GM19025 (cell line): ENCODE data around the gene GIPC2.
"Not testable (repeated sequence)": the region's sequence is repeated elsewhere in the genome, so short reads cannot be mapped to it uniquely, and the experiment has no call there.

Experiments
- ATAC-seq: cut with Tn5 transposase; IDR thresholded peaks from one replicate; pipeline ENCODE4 v1.9.1; 2021; ENCODE audit warnings: mild to moderate bottlenecking, low read depth, moderate library complexity; ENCODE audit not compliant: unreplicated experiment

The GIPC2 gene, protein sequence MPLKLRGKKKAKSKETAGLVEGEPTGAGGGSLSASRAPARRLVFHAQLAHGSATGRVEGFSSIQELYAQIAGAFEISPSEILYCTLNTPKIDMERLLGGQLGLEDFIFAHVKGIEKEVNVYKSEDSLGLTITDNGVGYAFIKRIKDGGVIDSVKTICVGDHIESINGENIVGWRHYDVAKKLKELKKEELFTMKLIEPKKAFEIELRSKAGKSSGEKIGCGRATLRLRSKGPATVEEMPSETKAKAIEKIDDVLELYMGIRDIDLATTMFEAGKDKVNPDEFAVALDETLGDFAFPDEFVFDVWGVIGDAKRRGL

DNA sequence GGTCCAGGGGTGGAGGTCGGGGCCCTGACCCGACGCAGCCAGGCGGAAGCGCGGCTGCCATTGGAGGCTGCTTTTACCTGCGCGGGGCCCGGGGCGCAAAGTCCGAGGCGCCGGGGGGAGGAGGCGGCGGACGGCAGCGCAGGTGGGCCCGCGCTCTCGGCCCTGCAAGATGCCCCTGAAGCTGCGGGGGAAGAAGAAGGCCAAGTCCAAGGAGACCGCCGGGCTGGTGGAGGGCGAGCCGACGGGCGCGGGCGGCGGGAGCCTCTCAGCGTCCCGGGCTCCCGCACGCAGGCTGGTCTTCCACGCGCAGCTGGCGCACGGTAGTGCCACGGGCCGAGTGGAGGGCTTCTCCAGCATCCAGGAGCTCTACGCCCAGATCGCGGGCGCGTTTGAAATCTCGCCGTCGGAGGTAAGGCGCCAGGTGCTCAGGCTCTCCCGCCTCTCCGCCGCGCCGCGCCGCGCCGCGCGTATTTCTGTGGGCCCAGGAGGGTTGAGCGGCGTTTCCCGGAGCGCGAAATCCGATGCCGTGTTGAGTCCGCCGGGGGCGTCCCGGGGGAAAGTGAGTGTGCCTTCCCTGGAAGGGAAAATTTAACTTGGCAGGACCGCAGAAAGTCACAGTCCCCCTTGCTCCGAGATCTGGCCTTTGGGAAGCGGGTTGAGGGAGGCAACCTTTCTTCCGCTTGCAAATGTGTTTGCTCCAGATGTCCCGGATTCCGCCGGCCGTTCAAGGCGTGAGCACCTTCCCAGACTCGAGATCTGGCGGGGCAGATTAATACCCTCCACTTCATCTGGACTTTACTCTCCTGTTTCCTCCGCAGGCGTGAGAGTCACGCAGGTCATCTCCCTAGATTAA lies at the start of gene GIPC2:
GIPC2 (plus strand) TSS at position 41 of the 853 bp plus-strand sequence; CDS start at position 170, 129 bp downstream.
- ATAC-seq = no peak

DNA sequence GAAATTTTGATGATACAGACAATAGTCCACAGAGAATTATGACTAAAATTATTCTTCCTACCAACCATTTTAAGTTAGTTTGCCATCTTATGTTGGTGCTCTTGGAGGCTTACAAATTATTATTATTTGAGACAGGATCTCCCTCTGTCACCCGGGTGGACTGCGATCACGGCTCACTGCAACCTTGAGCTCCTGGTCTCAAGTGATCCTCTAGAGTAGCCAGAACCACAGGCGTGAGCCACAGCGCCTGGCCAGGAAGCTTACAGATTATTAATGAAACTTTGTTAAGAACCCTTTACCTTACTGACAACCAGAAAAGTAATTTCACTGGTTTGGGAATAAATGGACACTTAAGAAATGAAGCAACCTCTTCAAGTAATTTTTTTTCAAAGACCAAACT lies 49.0 kb upstream of the GIPC2 start:
- ATAC-seq = no peak

DNA sequence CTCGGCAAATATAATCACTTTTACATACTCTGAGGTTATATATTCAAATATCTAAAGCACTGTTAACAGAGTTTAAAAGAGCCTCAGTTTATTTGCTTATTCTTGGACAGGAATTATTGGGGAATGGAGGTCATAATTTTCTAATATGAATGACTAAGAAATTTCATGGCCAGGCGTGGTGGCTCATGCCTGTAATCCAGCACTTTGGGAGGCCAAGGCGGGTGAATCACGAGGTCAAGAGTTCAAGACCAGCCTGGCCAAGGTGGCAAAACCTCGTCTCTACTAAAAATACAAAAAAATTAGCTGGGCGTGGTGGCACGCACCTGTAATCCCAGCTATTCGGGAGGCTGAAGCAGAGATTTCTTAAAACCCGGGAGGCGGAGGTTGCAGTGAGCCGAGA lies 45.2 kb upstream of the GIPC2 start:
- not testable (repeated sequence) for ATAC-seq

DNA sequence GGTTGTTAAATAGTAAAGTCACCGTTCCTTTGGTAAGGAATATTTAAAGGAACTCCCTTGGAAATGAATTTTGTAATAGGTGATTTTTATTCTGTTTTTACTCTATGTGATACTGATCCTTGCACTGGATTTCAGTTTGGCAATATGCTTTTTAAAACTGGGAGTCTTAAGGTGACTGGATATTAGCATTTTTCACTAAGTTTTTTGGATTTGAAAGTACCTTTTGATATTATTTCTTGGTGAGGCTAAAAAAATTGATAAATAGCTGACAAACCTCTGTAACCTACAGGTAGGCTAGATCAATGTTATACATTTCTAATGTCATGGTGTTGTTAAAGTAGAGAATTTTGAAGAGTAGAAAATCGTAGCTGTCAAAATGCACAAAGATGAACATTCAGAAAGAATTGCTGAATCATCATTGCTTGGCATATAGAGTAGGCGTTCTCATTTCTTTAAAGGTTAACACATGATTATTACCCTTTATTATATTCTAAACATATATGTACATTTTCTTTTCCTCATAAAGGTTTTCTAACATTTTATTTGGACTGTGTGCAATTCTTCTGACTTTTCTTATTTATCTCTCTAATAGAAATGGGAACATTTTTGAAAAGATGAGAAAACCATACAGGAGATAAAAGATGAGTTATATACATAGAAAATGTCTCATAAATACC lies 42.6 kb upstream of the GIPC2 start:
- no peak for ATAC-seq

DNA sequence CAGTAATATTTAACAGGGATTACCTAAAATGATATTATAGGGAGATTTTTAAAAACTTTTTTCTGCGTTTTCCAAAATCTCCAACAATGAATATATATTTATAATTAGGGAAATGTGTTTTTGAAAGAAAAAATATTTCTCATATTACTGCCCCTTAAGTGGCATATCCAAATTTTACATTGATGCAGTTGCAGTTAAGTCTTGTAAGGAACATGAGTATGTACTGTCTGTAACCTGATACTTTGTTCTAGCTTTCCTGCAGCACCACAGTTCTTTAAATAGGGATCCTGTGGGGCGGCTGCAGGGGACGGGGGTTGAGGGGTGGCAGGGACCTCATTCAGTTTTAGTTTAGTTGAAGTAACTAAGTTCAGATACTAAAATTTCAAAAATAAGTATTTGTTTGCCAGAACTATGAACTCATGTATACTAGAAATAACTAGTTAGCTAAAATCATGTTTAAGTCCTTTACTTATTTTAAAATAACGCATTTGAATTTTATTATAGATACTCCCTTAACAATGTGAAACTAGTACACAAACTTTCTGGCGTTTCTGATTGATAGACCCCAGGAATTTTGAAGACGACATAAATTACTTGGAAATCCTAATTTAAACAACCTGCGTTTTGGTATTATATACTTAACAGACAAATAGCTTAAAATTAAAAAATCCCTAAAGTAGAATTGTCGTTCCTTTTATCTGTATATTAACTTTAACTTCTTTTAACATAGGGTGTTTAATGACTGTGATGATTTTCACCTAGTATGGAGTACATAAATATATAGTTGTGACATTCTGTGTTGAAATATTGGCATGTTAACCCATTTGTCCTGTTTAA lies 41.7 kb upstream of the GIPC2 start:
- peak; percentile 32 for ATAC-seq

DNA sequence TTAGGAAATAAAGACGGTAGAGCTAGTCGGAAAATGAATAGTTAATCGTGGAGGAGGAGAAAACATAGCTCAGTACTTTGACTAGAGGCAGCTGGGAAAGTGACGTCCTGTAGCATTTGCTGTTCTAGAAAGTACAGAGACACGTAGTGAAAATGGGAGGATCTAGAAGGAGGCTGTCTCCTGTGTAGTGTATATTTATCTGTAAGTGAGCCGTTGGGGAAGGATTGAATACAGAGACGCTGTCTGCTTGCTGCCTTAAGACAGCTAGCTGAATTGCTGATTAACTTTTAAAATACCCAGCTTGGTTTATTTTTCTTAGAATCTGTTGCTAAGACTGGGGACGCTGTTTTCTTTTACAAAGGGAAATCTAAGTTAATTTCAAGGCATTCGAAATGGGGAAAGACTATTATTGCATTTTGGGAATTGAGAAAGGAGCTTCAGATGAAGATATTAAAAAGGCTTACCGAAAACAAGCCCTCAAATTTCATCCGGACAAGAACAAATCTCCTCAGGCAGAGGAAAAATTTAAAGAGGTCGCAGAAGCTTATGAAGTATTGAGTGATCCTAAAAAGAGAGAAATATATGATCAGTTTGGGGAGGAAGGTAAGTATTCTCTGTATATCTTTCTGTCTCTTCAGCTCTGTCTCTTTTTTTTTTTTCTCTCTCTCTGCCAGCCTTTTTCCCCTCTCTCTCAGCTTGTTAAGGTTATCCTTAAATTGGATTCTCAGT lies 40.9 kb upstream of the GIPC2 start, which contains the start of gene DNAJB4:
DNAJB4 (plus strand) TSS at position 221 of the 729 bp plus-strand sequence; CDS start at position 393, 172 bp downstream.
- ATAC-seq = peak; percentile 99

DNA sequence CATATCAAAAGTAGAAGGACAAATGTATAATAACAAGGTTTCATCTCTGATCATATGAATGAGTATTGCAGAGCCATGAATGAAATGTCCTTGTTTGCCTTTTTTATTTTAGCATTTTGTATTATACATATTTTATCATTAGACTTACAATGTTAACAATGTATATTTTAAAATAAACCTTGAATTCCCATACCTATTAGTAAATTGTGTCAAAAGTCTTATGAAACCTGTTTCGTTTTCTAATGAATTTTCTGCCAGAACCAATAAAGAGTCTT lies 40.4 kb upstream of the GIPC2 start:
- ATAC-seq = no peak

DNA sequence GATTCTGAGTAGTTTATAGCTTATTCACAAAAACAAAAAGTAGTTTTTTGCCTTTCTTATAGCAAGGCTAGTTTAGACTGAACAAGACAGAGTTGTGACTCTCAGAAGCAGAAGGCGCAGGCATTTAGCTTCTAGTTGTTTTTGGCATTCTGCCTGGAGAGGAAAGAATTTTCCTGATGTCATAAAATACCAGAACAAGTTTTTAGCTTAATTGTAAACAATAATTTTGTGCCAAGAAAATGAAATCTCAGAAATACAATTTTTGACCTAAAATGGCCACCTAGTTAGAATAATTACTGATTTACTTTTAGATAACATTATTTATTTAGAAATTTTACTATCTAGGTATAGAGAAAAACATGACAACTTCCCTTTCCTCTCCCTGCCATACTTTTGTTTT lies 40.0 kb upstream of the GIPC2 start:
- ATAC-seq = no peak

DNA sequence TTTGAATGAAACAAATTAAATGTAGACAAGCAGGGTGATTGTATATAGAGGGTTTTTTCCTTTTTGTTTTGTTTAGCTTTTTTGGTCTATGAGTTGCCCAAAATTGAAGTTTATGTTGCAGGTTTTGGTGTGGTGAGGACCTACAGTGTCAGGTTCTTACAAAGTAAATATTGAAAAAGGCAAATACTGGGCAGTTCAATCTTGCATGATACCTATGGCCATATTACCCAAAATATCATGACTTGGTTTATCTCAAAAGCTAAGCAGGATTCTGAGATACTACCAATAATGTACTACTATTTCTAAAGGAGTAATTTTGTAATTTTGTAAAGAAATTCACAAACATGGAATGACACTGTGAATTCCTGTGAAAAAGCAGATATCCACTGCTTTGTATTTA lies 39.2 kb upstream of the GIPC2 start:
- ATAC-seq = no peak

DNA sequence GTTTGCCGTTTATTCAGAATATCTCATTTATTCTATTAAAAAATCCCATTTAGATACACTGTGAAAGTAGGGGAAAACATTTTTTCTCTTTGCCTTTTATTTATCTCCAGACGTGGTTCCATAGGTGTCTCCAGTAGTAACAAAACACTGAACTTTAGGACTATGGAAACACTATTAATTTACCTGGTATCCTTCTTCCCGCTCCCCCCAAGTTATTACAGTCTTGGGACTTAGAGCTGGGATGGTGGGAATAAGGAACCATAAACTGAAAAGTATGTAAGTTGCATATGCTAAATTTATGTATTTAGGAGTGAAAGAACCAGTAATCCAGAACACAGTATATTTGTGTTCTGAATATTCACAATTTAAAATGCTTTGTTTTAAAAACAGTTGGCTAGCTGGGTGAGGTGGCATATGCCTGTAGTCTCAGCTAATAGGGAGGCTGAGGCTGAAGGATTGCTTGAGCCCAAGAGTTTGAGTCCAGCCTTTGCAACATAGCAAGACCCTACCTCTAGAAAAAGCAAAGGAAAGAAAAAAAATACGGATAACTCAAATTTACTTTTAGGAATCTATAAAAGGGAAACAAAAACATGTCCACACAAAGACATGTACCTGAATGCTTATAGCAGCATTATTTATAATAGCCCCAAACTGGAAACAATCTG lies 38.0 kb upstream of the GIPC2 start:
- no peak for ATAC-seq

DNA sequence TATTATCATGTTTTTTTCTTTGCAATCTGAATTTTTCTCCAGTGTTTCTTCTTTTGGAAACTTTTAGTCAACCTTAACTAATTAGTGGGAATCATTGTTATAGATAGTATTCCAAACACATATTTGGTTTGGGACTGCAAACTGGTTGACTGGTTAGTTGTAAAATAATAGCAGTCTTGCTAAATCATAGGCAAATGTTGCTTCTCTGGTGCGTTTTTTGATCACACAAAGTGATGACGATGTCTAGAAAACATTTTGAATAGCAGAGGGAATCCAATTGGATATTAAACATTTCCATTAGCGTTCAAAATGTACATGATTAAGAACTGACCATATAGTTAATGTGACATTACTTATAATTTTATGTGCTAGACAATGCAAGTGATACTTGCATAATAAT lies 36.5 kb upstream of the GIPC2 start:
- no peak for ATAC-seq

DNA sequence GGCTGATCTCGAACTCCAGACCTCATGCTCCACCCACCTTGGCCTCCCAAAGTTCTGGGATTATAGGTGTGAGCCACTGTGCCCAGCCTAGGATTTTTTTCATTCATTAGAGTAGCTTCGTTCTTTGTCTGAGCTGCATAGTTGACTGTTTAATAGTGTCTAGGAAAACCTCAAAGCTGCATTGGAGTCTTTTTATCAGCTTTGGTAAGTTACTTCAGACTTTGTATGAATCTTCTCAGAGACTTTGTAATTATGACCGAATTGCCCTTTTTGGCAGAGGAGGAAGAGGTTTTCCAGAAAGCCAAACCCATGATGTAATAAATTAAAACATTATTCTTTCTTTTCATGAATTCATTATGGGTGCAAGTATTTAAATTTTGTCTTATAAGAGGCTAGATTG lies 35.9 kb upstream of the GIPC2 start:
- ATAC-seq = no peak

DNA sequence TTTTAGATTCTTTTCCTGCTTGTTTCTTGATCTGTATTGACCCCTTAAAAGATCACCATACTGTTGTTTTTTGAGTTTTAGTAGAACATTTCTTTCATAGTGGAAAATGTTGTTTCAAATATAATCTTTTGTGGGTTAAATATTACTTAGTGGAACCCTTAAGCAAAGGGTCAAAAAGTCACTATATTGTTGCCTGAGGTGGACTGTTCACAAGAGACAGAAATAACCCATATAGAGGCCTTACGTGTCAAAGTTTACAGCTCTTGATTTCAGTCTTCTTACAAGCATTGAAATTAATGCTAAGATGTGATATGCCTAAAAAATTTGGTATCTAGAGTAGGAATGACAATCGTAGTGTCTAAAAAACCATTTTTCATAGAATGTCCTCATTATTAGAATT lies 34.7 kb upstream of the GIPC2 start:
- ATAC-seq = no peak

DNA sequence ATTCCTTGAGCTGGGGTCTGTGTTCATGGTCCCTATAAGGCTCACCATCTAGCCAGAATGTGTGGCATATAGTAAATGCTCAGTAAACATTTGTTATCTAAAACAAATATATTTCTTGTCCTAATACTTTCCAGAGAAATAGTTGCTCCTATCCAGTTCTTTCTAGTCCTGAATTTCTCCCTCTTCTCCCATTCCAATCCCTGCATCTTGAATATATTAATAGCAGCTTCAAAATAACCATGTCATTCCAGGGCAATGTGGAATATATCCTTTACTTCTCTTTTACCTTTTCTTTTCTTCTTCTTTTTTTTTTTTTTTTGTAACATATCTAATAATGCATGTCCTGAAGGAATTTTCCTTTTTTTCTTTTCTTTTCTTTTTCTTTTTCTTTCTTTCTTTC lies 30.6 kb upstream of the GIPC2 start:
- no peak for ATAC-seq

DNA sequence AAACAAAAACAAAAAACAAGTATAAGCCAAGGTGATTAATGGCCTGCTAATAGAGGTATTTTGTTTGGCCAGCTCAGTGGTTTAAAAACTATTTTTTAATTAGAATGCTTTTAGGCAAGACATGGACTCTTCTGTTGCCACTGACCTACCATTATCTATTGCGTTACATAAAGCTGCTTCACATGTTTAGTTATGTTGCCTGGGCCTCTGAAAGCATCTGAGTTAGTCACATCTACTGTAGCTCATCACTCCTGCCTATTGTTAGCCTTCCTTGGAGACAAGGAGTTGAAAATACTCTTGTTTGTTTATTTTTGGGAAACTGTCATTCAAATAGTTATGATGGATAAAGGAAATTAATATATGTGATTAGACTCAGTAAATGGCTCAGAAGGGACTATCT lies 26.7 kb upstream of the GIPC2 start:
- ATAC-seq = no peak

DNA sequence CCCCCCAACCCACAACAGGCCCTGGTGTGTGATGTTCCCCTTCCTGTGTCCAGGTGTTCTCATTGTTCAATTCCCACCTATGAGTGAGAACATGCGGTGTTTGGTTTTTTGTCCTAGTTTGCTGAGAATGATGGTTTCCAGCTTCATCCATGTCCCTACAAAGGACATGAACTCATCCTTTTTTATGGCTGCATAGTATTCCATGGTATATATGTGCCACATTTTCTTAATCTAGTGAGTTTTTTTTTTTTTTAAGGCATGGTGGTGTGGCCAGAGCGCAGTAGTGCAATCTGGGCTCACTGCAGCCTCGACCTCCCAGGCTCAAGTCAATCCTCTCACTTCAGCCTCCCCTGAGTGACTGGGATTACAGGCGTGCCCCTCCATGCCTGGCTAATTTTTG lies 24.6 kb upstream of the GIPC2 start:
- ATAC-seq = not testable (repeated sequence)

DNA sequence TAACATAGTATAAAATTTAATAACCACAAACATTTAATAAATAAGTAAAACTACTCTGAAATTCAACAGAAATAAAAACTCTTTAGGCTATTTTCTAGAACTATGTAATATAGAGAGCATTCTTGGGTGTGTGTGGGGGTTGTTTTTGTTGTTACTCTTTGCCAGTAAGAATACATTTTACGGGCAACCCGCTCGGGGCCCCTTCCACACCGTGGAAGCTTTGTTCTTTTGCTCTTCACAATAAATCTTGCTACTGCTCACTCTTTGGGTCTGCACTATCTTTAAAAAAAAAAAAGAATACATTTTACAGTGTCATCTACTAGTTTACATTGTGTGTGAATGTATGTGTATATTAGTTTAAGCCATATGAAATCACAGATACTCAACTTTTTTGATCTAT lies 16.0 kb upstream of the GIPC2 start:
- no peak for ATAC-seq

DNA sequence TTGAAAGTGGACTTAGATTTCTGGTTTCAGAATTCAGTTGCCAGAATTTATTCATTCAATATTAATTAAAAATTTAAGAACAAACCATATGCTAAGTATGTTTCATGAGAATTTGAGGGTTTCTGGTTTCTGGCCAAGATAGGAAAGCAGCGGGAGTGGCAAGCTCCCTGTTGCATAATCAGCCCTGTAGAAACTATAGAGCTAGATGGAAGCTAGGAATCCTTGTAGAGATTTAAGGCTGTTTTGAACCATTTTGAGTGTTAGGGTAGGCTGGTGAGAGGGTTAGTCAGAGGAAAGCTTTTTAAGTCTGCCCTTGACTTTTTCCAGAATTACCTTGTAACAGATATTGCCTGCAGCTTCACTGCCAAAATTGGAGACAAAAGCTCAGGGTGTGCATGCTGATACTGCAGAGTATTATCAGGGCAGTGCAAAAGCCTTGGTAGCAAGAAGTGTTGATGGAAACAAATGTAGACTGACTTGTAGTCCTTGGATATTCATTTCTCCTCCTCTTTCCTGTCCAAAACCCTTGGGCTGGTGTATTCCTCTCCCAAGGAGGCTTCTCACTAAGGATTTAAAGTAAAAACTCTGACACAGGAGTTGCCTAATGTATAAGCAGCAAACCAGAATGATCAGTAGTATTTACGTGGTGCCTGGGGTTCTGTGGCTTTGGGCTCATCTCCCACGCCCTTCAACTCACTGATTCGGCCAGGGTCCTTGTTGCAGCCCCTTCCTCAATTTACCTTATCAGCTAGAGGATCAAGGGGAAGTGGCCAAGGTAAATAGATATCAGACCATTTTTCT lies 12.6 kb upstream of the GIPC2 start:
- ATAC-seq = no peak

DNA sequence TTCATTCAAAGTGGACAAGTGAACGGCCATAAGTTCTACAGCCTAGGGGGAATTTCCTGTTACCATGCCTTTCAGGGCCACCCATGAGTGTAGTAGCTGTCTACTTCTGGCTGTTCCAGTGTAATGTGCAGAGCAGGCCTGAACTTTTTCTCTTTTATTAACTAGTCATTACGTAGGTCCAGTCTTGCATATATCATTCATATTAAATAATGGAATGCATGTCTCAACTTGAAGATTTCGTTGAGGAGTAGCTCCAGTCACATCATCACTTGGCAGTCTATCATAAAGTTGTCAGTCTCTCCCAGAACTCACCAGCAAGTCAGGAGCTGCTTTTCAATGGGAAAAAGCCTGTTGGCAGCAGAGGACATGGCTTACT lies 12.0 kb upstream of the GIPC2 start:
- no peak for ATAC-seq
